ENCODE results near the gene ADK. TPM values are rescaled to one million over a fixed set of nuclear protein-coding genes. Genes with fewer than 3 reads are reported as not detected.

The ADK gene
- total and polyA plus RNA-seq, 2 of the 4 experiments (the other 2 are of a cell fraction) = 30.6 to 40.9 TPM

DNA sequence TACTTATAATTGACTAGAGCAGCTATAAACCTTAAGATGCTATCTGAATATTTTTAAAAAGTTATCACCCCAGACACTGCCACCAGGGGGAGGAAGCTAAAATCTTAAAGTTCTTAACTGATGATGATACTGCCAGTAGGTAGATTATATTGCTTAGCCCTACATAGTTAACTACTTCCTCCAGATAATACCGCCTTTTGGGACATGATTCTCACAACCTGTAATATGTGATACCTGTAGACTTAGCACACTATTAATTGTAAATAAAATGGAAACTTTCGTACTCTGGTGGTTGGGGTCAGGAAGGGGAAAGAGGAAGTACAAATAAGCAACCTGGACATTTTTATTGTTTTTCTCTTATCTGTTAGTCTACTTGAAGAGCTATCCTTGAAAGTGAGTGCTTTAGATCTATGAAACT lies 268.9 kb downstream of the ADK start:
- H4K91ac ChIP-seq (ENCODE audit: insufficient read depth, low read depth, low read length) = no peak overlapping the region
- no peak overlapping the region for H2BK120ac ChIP-seq (ENCODE audit: low read depth, low read length)
- peak; percentile 19 for DNase-seq
- BruUV-seq (replicated peaks) = no TSS peak
- H3K4me2 ChIP-seq (ENCODE audit: low read depth, low read length) = no peak overlapping the region
- CTCF ChIA-PET = interaction anchor here (0.7 to 1.9 kb wide), 5 partner anchors 9 to 19 kb away, joined by 3 to 5 read pairs (median 4); no protein-coding TSS in a partner anchor
- H3K27me3 ChIP-seq (ENCODE audit: control insufficient read depth, insufficient read depth, low read length) = no peaks in the 10 kb centered on the region
- no peak overlapping the region for H2BK15ac ChIP-seq (ENCODE audit: low read depth, low read length)
- intact Hi-C loops (cut with micrococcal nuclease) (no loop called here), in situ Hi-C loops (cut with MboI; ENCODE audit: low sequenced_read_pairs) (no loop called here), dilution Hi-C loops (cut with HindIII; ENCODE audit: low sequenced_read_pairs, unreplicated experiment) (no loop called here)
- H4K8ac ChIP-seq (ENCODE audit: low read depth in 2 of 2, low read length in 2 of 2) = no peak overlapping the region; a peak in 1 of 4 replicates
- H3K9me1 ChIP-seq (ENCODE audit: insufficient read depth, low read length) = peaks cover 4% of the 10 kb centered on the region; the same call in 1 of the 2 replicates
- no peak overlapping the region for H2BK20ac ChIP-seq (ENCODE audit: low read depth, low read length)
- no peak overlapping the region for H2BK5ac ChIP-seq (ENCODE audit: low read depth, low read length, poor library complexity, severe bottlenecking)
- H2AFZ ChIP-seq (replicated peaks; ENCODE audit: low read length, poor library complexity) = no peak overlapping the region
- H3K56ac ChIP-seq (ENCODE audit: extremely low read depth, insufficient read depth, low read length) = no peak overlapping the region
- H3K18ac ChIP-seq (ENCODE audit: low read depth, low read length) = no peak overlapping the region
- WGBS, 2 experiments (ENCODE audit: extremely low coverage in 2 of 2, insufficient read length in 1 of 2) = no CpG with 5 or more reads among the region's 2 CpGs
- no peak overlapping the region for H3K4me3 ChIP-seq (ENCODE audit: insufficient read depth, low read depth, low read length)
- H3K23ac ChIP-seq (ENCODE audit: low read depth, low read length) = no peak overlapping the region
- no peak overlapping the region for H3K4ac ChIP-seq (ENCODE audit: low read depth, low read length)
- no peaks in the 10 kb centered on the region for H3K36me3 ChIP-seq (ENCODE audit: control insufficient read depth, insufficient read depth, low read length)
- peaks cover 2% of the 10 kb centered on the region; the same call in 1 of the 2 replicates for H3K9me3 ChIP-seq (ENCODE audit: control insufficient read depth, insufficient read depth, low read length)
- H2AK5ac ChIP-seq (ENCODE audit: low read depth, low read length) = no peak overlapping the region
- H4K20me1 ChIP-seq (ENCODE audit: insufficient read depth, low read length) = no peaks in the 10 kb centered on the region
- no peak overlapping the region for H2AK9ac ChIP-seq (replicated peaks; ENCODE audit: low read depth, low read length, poor library complexity)
- TF ChIP-seq CHD1 (IDR thresholded peaks at IDR 0.05; ENCODE audit: low read depth, low read length) = no peak
- no peak for TF ChIP-seq BHLHE40 (IDR thresholded peaks at IDR 0.05; ENCODE audit: low read depth, low read length)
- TF ChIP-seq, protein P1, sequence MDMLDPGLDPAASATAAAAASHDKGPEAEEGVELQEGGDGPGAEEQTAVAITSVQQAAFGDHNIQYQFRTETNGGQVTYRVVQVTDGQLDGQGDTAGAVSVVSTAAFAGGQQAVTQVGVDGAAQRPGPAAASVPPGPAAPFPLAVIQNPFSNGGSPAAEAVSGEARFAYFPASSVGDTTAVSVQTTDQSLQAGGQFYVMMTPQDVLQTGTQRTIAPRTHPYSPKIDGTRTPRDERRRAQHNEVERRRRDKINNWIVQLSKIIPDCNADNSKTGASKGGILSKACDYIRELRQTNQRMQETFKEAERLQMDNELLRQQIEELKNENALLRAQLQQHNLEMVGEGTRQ (IDR thresholded peaks at IDR 0.05; ENCODE audit: low read depth, low read length) = no peak
- TF ChIP-seq, protein P2, sequence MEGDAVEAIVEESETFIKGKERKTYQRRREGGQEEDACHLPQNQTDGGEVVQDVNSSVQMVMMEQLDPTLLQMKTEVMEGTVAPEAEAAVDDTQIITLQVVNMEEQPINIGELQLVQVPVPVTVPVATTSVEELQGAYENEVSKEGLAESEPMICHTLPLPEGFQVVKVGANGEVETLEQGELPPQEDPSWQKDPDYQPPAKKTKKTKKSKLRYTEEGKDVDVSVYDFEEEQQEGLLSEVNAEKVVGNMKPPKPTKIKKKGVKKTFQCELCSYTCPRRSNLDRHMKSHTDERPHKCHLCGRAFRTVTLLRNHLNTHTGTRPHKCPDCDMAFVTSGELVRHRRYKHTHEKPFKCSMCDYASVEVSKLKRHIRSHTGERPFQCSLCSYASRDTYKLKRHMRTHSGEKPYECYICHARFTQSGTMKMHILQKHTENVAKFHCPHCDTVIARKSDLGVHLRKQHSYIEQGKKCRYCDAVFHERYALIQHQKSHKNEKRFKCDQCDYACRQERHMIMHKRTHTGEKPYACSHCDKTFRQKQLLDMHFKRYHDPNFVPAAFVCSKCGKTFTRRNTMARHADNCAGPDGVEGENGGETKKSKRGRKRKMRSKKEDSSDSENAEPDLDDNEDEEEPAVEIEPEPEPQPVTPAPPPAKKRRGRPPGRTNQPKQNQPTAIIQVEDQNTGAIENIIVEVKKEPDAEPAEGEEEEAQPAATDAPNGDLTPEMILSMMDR (conservative IDR thresholded peaks at IDR 0.05; ENCODE audit: low read depth, low read length) = peak; percentile 39
- no peak for TF ChIP-seq MAFK (IDR thresholded peaks at IDR 0.05; ENCODE audit: low read depth, low read length)
- no peak for TF ChIP-seq MXI1 (IDR thresholded peaks at IDR 0.05; ENCODE audit: borderline replicate concordance, low read depth, low read length)
- TF ChIP-seq, protein P3, sequence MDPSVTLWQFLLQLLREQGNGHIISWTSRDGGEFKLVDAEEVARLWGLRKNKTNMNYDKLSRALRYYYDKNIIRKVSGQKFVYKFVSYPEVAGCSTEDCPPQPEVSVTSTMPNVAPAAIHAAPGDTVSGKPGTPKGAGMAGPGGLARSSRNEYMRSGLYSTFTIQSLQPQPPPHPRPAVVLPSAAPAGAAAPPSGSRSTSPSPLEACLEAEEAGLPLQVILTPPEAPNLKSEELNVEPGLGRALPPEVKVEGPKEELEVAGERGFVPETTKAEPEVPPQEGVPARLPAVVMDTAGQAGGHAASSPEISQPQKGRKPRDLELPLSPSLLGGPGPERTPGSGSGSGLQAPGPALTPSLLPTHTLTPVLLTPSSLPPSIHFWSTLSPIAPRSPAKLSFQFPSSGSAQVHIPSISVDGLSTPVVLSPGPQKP (IDR thresholded peaks at IDR 0.05; ENCODE audit: borderline replicate concordance, low read depth, low read length) = no peak
- no peak for TF ChIP-seq POLR2A (IDR thresholded peaks at IDR 0.05; ENCODE audit: low read depth, low read length)
- TF ChIP-seq RFX5 (IDR thresholded peaks at IDR 0.05; ENCODE audit: low read depth, low read length) = no peak
- TF ChIP-seq MAZ (IDR thresholded peaks at IDR 0.05; ENCODE audit: borderline replicate concordance, low read depth, low read length) = no peak
- no peak for TF ChIP-seq NFE2L2 (IDR thresholded peaks at IDR 0.05; ENCODE audit: low read depth, low read length)
- TF ChIP-seq RCOR1 (IDR thresholded peaks at IDR 0.05; ENCODE audit: insufficient replicate concordance, low read length) = no peak
- peak; percentile 47 for TF ChIP-seq SMC3 (IDR thresholded peaks at IDR 0.05; ENCODE audit: low read depth, low read length)
- TF ChIP-seq RAD21 (IDR thresholded peaks at IDR 0.05; ENCODE audit: low read length) = peak; percentile 40; the same call in 1 of the 2 replicates
- no peak for TF ChIP-seq CEBPB (IDR thresholded peaks at IDR 0.05; ENCODE audit: low read depth, low read length)
- no peak overlapping the region for H3K14ac ChIP-seq (replicated peaks; ENCODE audit: low read depth, low read length)
- H3K79me1 ChIP-seq (ENCODE audit: low read depth in 1 of 2, low read length in 2 of 2) = peaks cover 7 to 14% of the 10 kb centered on the region in 2 experiments; a peak in 2 of 4 replicates
- no peak overlapping the region for H3K9ac ChIP-seq (ENCODE audit: low read depth, low read length)
- no peaks in the 10 kb centered on the region; the same call in 1 of the 2 replicates for H3K4me1 ChIP-seq (ENCODE audit: control insufficient read depth, insufficient read depth, low read length)
- no peak overlapping the region for H3K27ac ChIP-seq (ENCODE audit: insufficient read depth, low read length)
- POLR2A ChIA-PET (ENCODE audit: unreplicated experiment) = no interaction called here
- H4K5ac ChIP-seq (ENCODE audit: low read depth, low read length) = no peak overlapping the region
- no peak for ATAC-seq (ENCODE audit: low read depth)

Measured in IMR-90 (cell line).